Fibroblast of pulmonary artery (primary cell): ENCODE results near the gene SPEF1.

Experiments used
- DNase-seq: peaks from one replicate; pipeline ENCODE4 v3.0.0-alpha.2; 2010; ENCODE audit warnings: low read depth
- H3K4me3 ChIP-seq: replicated peaks from 2 replicates; pipeline ENCODE4 v1.5.1; 2011; ENCODE audit warnings: low read depth, mild to moderate bottlenecking, control low read depth, low read length, moderate library complexity
- TF ChIP-seq, protein P1 (sequence below): IDR thresholded peaks from 2 replicates; pipeline ENCODE4 v1.5.1; 2011; ENCODE audit warnings: mild to moderate bottlenecking, control low read depth, low read length, inconsistent platforms; ENCODE audit errors: missing control alignments

The SPEF1 gene

DNA sequence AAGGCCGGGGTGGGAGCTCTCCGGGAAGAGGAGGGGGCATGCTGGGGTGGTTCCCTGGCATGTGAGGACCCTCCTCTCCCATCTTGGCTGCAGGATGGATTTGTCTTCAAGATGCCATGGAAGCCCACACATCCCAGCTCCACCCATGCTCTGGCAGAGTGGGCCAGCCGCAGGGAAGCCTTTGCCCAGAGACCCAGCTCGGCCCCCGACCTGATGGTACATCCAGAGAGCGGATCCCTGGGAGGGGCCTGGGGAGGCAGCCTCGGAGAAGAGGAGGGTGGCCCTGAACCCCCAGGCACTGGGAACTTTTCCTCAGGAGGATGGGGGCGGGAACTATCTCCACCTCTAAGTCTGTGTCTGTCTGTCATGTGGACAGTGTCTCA is 19.6 kb upstream of the SPEF1 start:
- TF ChIP-seq, protein P1, sequence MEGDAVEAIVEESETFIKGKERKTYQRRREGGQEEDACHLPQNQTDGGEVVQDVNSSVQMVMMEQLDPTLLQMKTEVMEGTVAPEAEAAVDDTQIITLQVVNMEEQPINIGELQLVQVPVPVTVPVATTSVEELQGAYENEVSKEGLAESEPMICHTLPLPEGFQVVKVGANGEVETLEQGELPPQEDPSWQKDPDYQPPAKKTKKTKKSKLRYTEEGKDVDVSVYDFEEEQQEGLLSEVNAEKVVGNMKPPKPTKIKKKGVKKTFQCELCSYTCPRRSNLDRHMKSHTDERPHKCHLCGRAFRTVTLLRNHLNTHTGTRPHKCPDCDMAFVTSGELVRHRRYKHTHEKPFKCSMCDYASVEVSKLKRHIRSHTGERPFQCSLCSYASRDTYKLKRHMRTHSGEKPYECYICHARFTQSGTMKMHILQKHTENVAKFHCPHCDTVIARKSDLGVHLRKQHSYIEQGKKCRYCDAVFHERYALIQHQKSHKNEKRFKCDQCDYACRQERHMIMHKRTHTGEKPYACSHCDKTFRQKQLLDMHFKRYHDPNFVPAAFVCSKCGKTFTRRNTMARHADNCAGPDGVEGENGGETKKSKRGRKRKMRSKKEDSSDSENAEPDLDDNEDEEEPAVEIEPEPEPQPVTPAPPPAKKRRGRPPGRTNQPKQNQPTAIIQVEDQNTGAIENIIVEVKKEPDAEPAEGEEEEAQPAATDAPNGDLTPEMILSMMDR, result no peak
- no peak overlapping the region for H3K4me3 ChIP-seq
- DNase-seq, result no peak

DNA sequence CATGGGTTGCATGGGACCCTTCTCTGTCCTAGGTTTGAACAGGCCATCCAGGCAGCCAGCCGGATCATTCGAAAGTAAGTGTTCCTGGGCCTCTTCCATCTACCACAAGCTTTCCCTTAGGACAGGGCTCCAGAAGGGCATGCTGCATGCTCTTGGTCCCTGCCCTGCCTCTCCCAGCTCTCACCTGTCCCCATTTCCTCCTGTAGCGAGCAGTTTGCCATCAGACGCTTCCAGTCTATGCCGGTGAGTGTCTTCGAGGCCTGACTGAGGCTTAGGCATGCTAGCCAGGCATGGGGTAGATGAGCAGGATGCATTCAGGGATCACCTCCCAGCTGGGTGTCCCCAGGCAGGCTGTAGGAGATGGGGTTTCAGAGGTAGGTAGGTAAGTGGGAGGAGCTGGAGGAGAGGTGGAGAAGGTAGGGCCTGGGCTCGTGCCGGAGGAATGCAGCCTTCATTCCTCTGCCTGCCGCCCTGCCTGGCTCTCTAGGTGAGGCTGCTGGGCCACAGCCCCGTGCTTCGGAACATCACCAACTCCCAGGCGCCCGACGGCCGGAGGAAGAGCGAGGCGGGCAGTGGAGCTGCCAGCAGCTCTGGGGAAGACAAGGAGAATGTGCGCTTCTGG is 19.1 kb upstream of the SPEF1 start:
- TF ChIP-seq, protein P1, result no peak
- H3K4me3 ChIP-seq, result no peak overlapping the region
- no peak for DNase-seq

DNA sequence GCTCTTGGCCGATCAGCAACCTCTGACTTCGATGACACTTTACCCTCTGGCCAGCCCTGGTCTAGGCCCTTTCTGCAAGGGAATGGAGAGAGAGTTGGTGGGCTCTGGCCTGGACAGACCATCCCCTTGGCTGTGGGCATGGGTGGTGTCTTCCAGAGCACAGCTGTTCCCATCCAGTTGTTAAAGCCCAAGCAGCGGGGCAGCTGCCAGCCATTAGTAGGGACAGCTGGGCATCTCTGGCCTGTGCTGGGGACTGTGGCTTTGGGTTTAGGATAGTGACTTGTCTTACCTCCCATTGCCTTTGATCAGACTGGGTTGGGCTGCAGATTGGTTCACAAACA is 17.6 kb upstream of the SPEF1 start:
- DNase-seq, result no peak
- peak overlapping the region; percentile 93 for H3K4me3 ChIP-seq
- TF ChIP-seq, protein P1, result no peak

DNA sequence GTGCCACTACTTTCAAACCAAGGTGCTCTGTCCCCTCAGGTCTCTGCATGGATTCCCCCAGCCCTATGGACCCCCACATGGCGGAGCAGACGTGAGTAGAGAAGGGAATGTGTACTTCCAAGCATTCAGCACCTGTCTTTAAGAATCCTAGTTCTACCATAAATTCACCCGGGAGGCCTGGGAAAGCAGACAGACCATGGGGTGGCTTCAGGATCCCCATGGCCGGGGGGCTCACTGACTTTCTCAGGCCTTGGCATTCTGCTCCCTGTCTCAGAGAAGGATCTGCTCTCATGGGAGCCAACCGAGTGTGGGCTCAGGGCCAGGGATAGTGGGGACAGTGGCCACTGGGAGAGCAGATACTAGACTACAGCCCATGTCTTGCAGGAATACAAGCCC is 17.1 kb upstream of the SPEF1 start:
- peak overlapping the region; percentile 93 for H3K4me3 ChIP-seq
- TF ChIP-seq, protein P1, result no peak
- no peak for DNase-seq

DNA sequence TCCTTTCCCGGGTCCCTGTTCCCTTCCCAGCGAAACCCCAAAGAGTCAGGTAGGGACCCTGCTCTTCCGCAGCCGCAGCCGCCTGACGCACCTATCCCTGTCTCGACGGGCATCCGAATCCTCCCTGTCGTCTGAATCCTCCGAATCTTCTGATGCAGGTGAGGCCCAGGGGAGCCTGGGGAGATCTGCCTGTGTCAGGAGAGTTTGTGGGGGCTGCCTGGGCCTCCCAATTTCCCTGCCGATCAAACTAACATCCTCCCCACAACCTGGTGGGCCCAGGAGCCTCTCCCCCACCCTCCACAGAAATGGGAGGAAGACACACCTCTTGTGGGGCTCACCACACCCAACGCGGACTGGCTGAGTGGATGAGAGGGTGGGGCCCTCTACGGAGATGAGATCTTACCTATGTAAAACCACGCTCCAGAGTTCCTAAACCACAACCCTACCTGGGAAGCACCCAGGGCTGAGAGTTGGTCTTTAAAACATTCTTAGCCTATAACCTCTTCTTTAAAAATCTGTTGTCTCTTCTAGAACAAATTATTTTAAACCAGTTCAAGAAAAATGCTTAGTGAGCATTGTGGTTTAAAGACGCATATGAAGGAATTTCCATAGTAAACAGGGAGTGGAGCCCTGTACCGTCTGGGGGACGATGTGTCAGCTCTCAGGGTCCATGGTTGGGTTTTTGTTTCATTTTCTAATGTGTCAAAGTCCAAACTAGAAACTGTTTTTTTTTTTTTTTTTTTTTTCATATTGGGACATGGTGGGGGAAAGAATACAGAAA is 16.5 kb upstream of the SPEF1 start:
- TF ChIP-seq, protein P1, result no peak

DNA sequence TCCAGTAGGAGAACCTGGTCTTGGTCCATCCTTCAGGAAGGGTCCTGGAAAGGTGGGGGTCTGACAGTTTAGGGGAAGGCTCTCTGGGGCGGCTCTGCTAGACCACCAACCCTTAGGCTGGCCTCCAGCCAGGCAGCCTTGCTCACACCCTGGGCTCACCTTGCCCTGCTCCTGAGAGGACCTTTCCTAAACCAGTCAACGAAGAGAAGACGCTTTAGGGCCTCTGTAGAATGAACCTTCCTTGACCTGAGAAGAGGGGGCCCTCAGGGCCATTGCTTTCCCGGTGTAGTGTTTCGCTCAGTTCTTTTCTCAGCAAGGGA is 15.9 kb upstream of the SPEF1 start:
- TF ChIP-seq, protein P1, result no peak
- no peak for DNase-seq
- H3K4me3 ChIP-seq, result peak overlapping the region; percentile 93

More for the DNA sequence above, 16.5 kb upstream of the SPEF1 start:
- H3K4me3 ChIP-seq, result peak overlapping the region; percentile 93
- no peak for DNase-seq
